Panc1 (cell line): ENCODE results near the gene TMPRSS2. TPM values are rescaled to one million over a fixed set of nuclear protein-coding genes. Genes with fewer than 3 reads are reported as not detected.

ENCODE experiments used
- ATAC-seq: fragments of 200-7000 bp; cut with Tn5 transposase; 2 replicates; pipeline ENCODE4 v1.9.1; 2020; ENCODE audit warnings: mild to moderate bottlenecking, moderate library complexity
- BruUV-seq: library from RNA; stranded (reverse); fragments of 400-500 nt; replicated peaks from 2 replicates; lab custom pipeline; 2021; lab: Mats Ljungman, UMichigan
- CTCF ChIA-PET: fragments of 300-600 bp; sonication (Branson Sonifier 250); formaldehyde crosslinking; loops from one replicate; lab custom pipeline; 2022; ENCODE audit warnings: antibody characterized with exemption; lab: Charles Lee
- POLR2A ChIA-PET: fragments of 300-600 bp; sonication (Branson Sonifier 250); formaldehyde crosslinking; loops from one replicate; lab custom pipeline; 2022; ENCODE audit warnings: antibody characterized with exemption; lab: Charles Lee
- DNase-seq: peaks from one replicate; pipeline ENCODE4 v3.0.0-alpha.2; 2010; ENCODE audit warnings: low read depth, low spot score
- H3K27ac ChIP-seq: 2 replicates; pipeline ENCODE4 v1.5.1; 2011; ENCODE audit warnings: mild to moderate bottlenecking, low read length, inconsistent platforms
- H3K27me3 ChIP-seq: fragments of 200-500 bp; sonication (Bioruptor generic); 2 replicates; pipeline ENCODE4 v1.6.0; 2014; ENCODE audit warnings: low read length, inconsistent platforms; ENCODE audit not compliant: control insufficient read depth, insufficient read depth
- H3K36me3 ChIP-seq: fragments of 200-500 bp; sonication (Bioruptor generic); 2 replicates; pipeline ENCODE4 v1.5.1; 2014; ENCODE audit warnings: inconsistent platforms, mild to moderate bottlenecking, low read length, moderate library complexity; ENCODE audit not compliant: control insufficient read depth, insufficient read depth
- H3K4me1 ChIP-seq: 2 replicates; pipeline ENCODE4 v1.5.1; 2011; ENCODE audit warnings: inconsistent platforms, mild to moderate bottlenecking, low read length, moderate library complexity; ENCODE audit not compliant: control insufficient read depth, insufficient read depth
- H3K4me3 ChIP-seq, 2 experiments: 2 replicates each; pipeline ENCODE4 v1.5.1; 2011 to 2012; ENCODE audit warnings: low read depth in 2 of 2, low read length in 2 of 2, mild to moderate bottlenecking in 2 of 2, inconsistent platforms in 1 of 2, moderate library complexity in 1 of 2
- H3K9me3 ChIP-seq: fragments of 200-500 bp; sonication (Bioruptor generic); 2 replicates; pipeline ENCODE4 v1.5.1; 2014; ENCODE audit warnings: low read depth, mild to moderate bottlenecking, inconsistent platforms, low read length, moderate library complexity; ENCODE audit not compliant: control insufficient read depth, insufficient read depth
- CTCF ChIP-seq: fragments of 450-650 bp; IDR thresholded peaks from 2 replicates; pipeline ENCODE4 v1.5.1; 2017; ENCODE audit warnings: mild to moderate bottlenecking
- POLR2AphosphoS5 ChIP-seq: IDR thresholded peaks from 2 replicates; pipeline ENCODE4 v1.6.1; 2012; ENCODE audit warnings: mild to moderate bottlenecking, low read depth, low read length, moderate library complexity
- REST ChIP-seq, 2 experiments: IDR thresholded peaks; 2 replicates each; pipeline ENCODE4 v1.6.1; 2011 to 2012; ENCODE audit warnings: low read depth in 2 of 2, control low read depth in 1 of 2, low read length in 1 of 2, mild to moderate bottlenecking in 1 of 2, moderate library complexity in 1 of 2; ENCODE audit not compliant: insufficient read depth in 1 of 2
- SIN3A ChIP-seq: IDR thresholded peaks from 2 replicates; pipeline ENCODE4 v1.6.1; 2012; ENCODE audit warnings: low read depth, mild to moderate bottlenecking, low read length, moderate library complexity, borderline replicate concordance; ENCODE audit not compliant: insufficient read depth
- TCF7L2 ChIP-seq: IDR thresholded peaks from 2 replicates; pipeline ENCODE4 v1.6.1; 2011; ENCODE audit warnings: mild to moderate bottlenecking, low read depth, low read length, inconsistent platforms
- in situ Hi-C: cut with HindIII; loops from 2 replicates; pipeline ENCODE4 v1.10.0; 2016; ENCODE audit warnings: low sequenced_read_pairs, low pct_unique_long_range_greater_than_20kb
- intact Hi-C: fragments of 100-400 bp; cut with micrococcal nuclease; formaldehyde crosslinking; loops from one replicate; pipeline ENCODE4 v1.10.0; 2022; ENCODE audit not compliant: unreplicated experiment
- total RNA-seq: library from RNA; stranded (reverse); gene quantifications from one replicate; pipeline ENCODE4 v1.2.1, GENCODE V29; 2021; ENCODE audit not compliant: unreplicated experiment

The TMPRSS2 gene
- total RNA-seq, 1 experiment from 2014 or later, result 111 TPM

GRCh38 chr21:41438425-41439113 lies 69.4 kb downstream of the TMPRSS2 start:
- Histone ChIP-seq H3K4me1 (no peaks in the 10 kb centered on the region), H3K27me3 (no peaks in the 10 kb centered on the region), H3K36me3 (no peaks in the 10 kb centered on the region), H3K9me3 (no peaks in the 10 kb centered on the region), H3K27ac (no peak overlapping the region), H3K4me3 (no peak overlapping the region)
- DNase-seq (no peak), ATAC-seq (no peak)
- TF ChIP-seq TCF7L2 (no peak), REST (IDR thresholded peaks at IDR 0.05; ENCODE audit: insufficient read depth in 1 of 2, low read depth in 2 of 2, low read length in 1 of 2) (no peak), POLR2AphosphoS5 (no peak), CTCF (no peak), SIN3A (no peak)
- in situ Hi-C loops (no loop called here), intact Hi-C loops (no loop called here)
- BruUV-seq, result no TSS peak
- POLR2A ChIA-PET, result no interaction called here
- CTCF ChIA-PET, result no interaction called here

GRCh38 chr21:41437729-41438128 lies 70.2 kb downstream of the TMPRSS2 start:
- in situ Hi-C loops, result no loop called here
- no peaks in the 10 kb centered on the region for H3K36me3 ChIP-seq
- ATAC-seq, result no peak
- intact Hi-C loops, result no loop called here
- CTCF ChIA-PET, result no interaction called here
- H3K27ac ChIP-seq, result no peak overlapping the region
- POLR2A ChIA-PET, result no interaction called here
- no peak for DNase-seq
- H3K4me3 ChIP-seq, result no peak overlapping the region
- TF ChIP-seq POLR2AphosphoS5 (no peak), SIN3A (no peak)
- no peaks in the 10 kb centered on the region for H3K27me3 ChIP-seq
- H3K4me1 ChIP-seq, result no peaks in the 10 kb centered on the region
- H3K9me3 ChIP-seq, result no peaks in the 10 kb centered on the region
- BruUV-seq, result no TSS peak

GRCh38 chr21:41435706-41436105 lies 72.3 kb downstream of the TMPRSS2 start:
- Histone ChIP-seq H3K27me3 (no peaks in the 10 kb centered on the region), H3K4me3 (no peak overlapping the region), H3K9me3 (no peaks in the 10 kb centered on the region), H3K4me1 (no peaks in the 10 kb centered on the region), H3K27ac (no peak overlapping the region), H3K36me3 (no peaks in the 10 kb centered on the region)
- CTCF ChIA-PET, result no interaction called here
- POLR2A ChIA-PET, result no interaction called here
- intact Hi-C loops (no loop called here), in situ Hi-C loops (no loop called here)
- TF ChIP-seq REST (IDR thresholded peaks at IDR 0.05; ENCODE audit: insufficient read depth in 1 of 2, low read depth in 2 of 2, low read length in 1 of 2) (no peak), POLR2AphosphoS5 (no peak), TCF7L2 (no peak), CTCF (no peak), SIN3A (no peak)
- no TSS peak for BruUV-seq
- ATAC-seq (no peak), DNase-seq (no peak)
